GM12878 (cell line): Measurements from ENCODE around the gene MSI2. TPM values are rescaled to one million over a fixed set of nuclear protein-coding genes. Genes with fewer than 3 reads are reported as not detected.

Source experiments
- ATAC-seq: fragments of 200-7000 bp; cut with Tn5 transposase; 3 replicates; pipeline ENCODE4 v1.9.1; 2020; ENCODE audit warnings: mild to moderate bottlenecking, moderate library complexity
- BruUV-seq: library from RNA; stranded (reverse); fragments of 400-500 nt; replicated peaks from 2 replicates; lab custom pipeline; 2021; lab: Mats Ljungman, UMichigan
- CTCF ChIA-PET: fragments of 300-600 bp; sonication (Branson Sonifier 250); formaldehyde crosslinking; extraction: SDS; loops from one replicate; lab custom pipeline; 2021; ENCODE audit warnings: inconsistent platforms; lab: Yijun Ruan, JAX
- POLR2A ChIA-PET: fragments of 350-600 bp; formaldehyde crosslinking; extraction: SDS; loops from one replicate; lab custom pipeline; 2021; ENCODE audit warnings: inconsistent platforms; lab: Charles Lee
- RAD21 ChIA-PET: fragments of 300-600 bp; sonication (Branson Sonifier 250); formaldehyde crosslinking; loops from one replicate; lab custom pipeline; 2023; ENCODE audit warnings: antibody characterized with exemption; ENCODE audit not compliant: unreplicated experiment; lab: Charles Lee
- SMC1A ChIA-PET: fragments of 300-600 bp; sonication (Branson Sonifier 250); formaldehyde crosslinking; loops from one replicate; lab custom pipeline; 2023; ENCODE audit not compliant: unreplicated experiment, uncharacterized antibody; lab: Charles Lee
- DNase-seq: peaks from one replicate; pipeline ENCODE4 v3.0.0-alpha.2; 2011; ENCODE audit warnings: low read depth, low spot score
- FAIRE-seq: peaks from 3 replicates; lab custom pipeline; 2011; peaks lifted over from hg19 to GRCh38; lab: Jason Lieb, UNC
- H2AFZ ChIP-seq: 2 replicates; pipeline ENCODE4 v1.6.0; 2011; ENCODE audit warnings: low read depth, low read length, control low read depth; ENCODE audit not compliant: control insufficient read depth
- H3K27ac ChIP-seq: 2 replicates; pipeline ENCODE4 v1.5.1; 2011; ENCODE audit warnings: control low read depth; ENCODE audit not compliant: control insufficient read depth, insufficient read depth
- H3K27me3 ChIP-seq, 2 experiments: replicated peaks in 1 of 2; 2 replicates each; pipeline versions ENCODE4 v1.6.0 to v1.6.1; 2011; ENCODE audit warnings: low read length in 1 of 2; ENCODE audit not compliant: control insufficient read depth in 2 of 2, insufficient read depth in 2 of 2
- H3K36me3 ChIP-seq, 2 experiments: 2 replicates each; pipeline ENCODE4 v1.5.1; 2011; ENCODE audit warnings: low read length in 1 of 2; ENCODE audit not compliant: control insufficient read depth in 2 of 2, insufficient read depth in 2 of 2
- H3K4me1 ChIP-seq: 2 replicates; pipeline ENCODE4 v1.6.1; 2011; ENCODE audit warnings: mild to moderate bottlenecking, low read length, moderate library complexity, mixed read lengths; ENCODE audit not compliant: control insufficient read depth, insufficient read depth
- H3K4me2 ChIP-seq: 2 replicates; pipeline ENCODE4 v1.6.0; 2011; ENCODE audit warnings: control low read depth; ENCODE audit not compliant: control insufficient read depth, insufficient read depth
- H3K4me3 ChIP-seq: fragments of 200-600 bp; sonication (generic); 2 replicates; pipeline ENCODE4 v1.5.1; 2016
- H3K79me2 ChIP-seq: 2 replicates; pipeline ENCODE4 v1.6.0; 2011; ENCODE audit warnings: low read length; ENCODE audit not compliant: control insufficient read depth, insufficient read depth
- H3K9ac ChIP-seq: 2 replicates; pipeline ENCODE4 v1.8.0; 2011; ENCODE audit warnings: low read length, control low read depth, mixed read lengths; ENCODE audit not compliant: control insufficient read depth, insufficient read depth
- H3K9me3 ChIP-seq: replicated peaks from 3 replicates; pipeline ENCODE4 v1.5.1; 2011; ENCODE audit warnings: mild to moderate bottlenecking, low read length; ENCODE audit not compliant: control insufficient read depth, insufficient read depth
- H4K20me1 ChIP-seq: 2 replicates; pipeline ENCODE4 v1.6.0; 2011; ENCODE audit not compliant: control insufficient read depth, insufficient read depth
- BACH1 ChIP-seq: fragments of 450-650 bp; IDR thresholded peaks from 2 replicates; pipeline ENCODE4 v1.6.1; 2017; ENCODE audit warnings: mild to moderate bottlenecking, borderline replicate concordance
- CHD4 ChIP-seq: fragments of 200-600 bp; sonication (generic); IDR thresholded peaks from 2 replicates; pipeline ENCODE4 v1.6.1; 2016; ENCODE audit warnings: mild to moderate bottlenecking
- FOXM1 ChIP-seq: IDR thresholded peaks from 2 replicates; pipeline ENCODE4 v1.6.1; 2012; ENCODE audit warnings: low read depth, mild to moderate bottlenecking, inconsistent platforms, low read length, moderate library complexity
- JUNB ChIP-seq: IDR thresholded peaks from 2 replicates; pipeline ENCODE4 v1.6.1; 2016; ENCODE audit warnings: antibody characterized with exemption, mild to moderate bottlenecking
- POU2F2 ChIP-seq: IDR thresholded peaks from 3 replicates; pipeline ENCODE4 v1.6.1; 2011; ENCODE audit warnings: low read depth, mild to moderate bottlenecking, low read length, borderline replicate concordance
- SMARCA5 ChIP-seq: fragments of 450-650 bp; IDR thresholded peaks from 2 replicates; pipeline ENCODE4 v1.6.1; 2017; ENCODE audit warnings: mild to moderate bottlenecking
- ZNF207 ChIP-seq: fragments of 450-650 bp; IDR thresholded peaks from 2 replicates; pipeline ENCODE4 v1.6.1; 2014; ENCODE audit warnings: antibody characterized with exemption, mild to moderate bottlenecking, borderline replicate concordance
- WGBS: methylation state at CpG from one replicate; pipeline ENCODE4 v1.1.6; 2016; ENCODE audit warnings: low lambda C conversion rate; ENCODE audit not compliant: insufficient replicate concordance, insufficient coverage; ENCODE audit errors: missing lambda C conversion rate; 5-methylcytosine and 5-hydroxymethylcytosine counted together
- in situ Hi-C: fragments of 300-500 bp; cut with MboI; formaldehyde crosslinking; loops from 9 replicates; pipeline ENCODE4 v1.14.3; 2018; ENCODE audit warnings: mixed read lengths
- intact Hi-C: fragments of 100-400 bp; cut with micrococcal nuclease; formaldehyde crosslinking; loops from one replicate; pipeline ENCODE4 v1.14.2; 2022; ENCODE audit not compliant: unreplicated experiment
- polyA plus RNA-seq, 11 experiments: library from polyadenylated mRNA; depleted of rRNA in 4 of 11; unstranded in 6 of 11; stranded (reverse) in 5 of 11; fragments of >200 nt; fragmentation: Nextera tagmentation in 4 of 11; fragmentation: Illumina TruSeq in 1 of 11; extraction: Ambion mirVana in 4 of 11; extraction: Trizol in 1 of 11; gene quantifications; 1 replicate in 1 of 11; 2 replicates in 10 of 11; pipeline versions ENCODE4 v1.2.1 to v1.2.3, GENCODE V29; 2011 to 2016; ENCODE audit warnings: inconsistent platforms in 2 of 11, missing spikeins in 2 of 11, low read depth in 1 of 11
- total RNA-seq, 4 experiments: library from RNA; depleted of rRNA in 3 of 4; stranded (reverse); fragments of >200 nt in 3 of 4; fragmentation: Illumina TruSeq in 1 of 4; extraction: Trizol in 1 of 4; gene quantifications; 2 replicates each; pipeline versions ENCODE4 v1.2.1 to v1.2.3, GENCODE V29; 2013 to 2021
- TF ChIP-seq, protein P1 (sequence below): fragments of 450-650 bp; IDR thresholded peaks from 2 replicates; pipeline ENCODE4 v1.6.1; 2017; ENCODE audit warnings: mild to moderate bottlenecking
- TF ChIP-seq, protein P2 (sequence below): fragments of 450-650 bp; IDR thresholded peaks from 2 replicates; pipeline ENCODE4 v1.6.1; 2017; ENCODE audit warnings: borderline replicate concordance
- TF ChIP-seq, protein P3 (sequence below): IDR thresholded peaks from 2 replicates; pipeline ENCODE4 v1.6.1; 2011; ENCODE audit warnings: low read depth, low read length, improper control_type of control experiment, borderline replicate concordance
- TF ChIP-seq, protein P4 (sequence below): fragments of 450-650 bp; IDR thresholded peaks from 2 replicates; pipeline ENCODE4 v1.6.1; 2017; ENCODE audit warnings: low read depth, mild to moderate bottlenecking, moderate library complexity
- TF ChIP-seq, protein P5 (sequence below): IDR thresholded peaks from 2 replicates; pipeline ENCODE4 v1.6.1; 2012; ENCODE audit warnings: low read length, inconsistent platforms
- TF ChIP-seq, protein P6 (sequence below): fragments of 450-650 bp; formaldehyde crosslinking; IDR thresholded peaks from 2 replicates; pipeline ENCODE4 v1.4.0; 2022; ENCODE audit warnings: mild to moderate bottlenecking, moderate library complexity

The MSI2 gene
- total and polyA plus RNA-seq, 10 of the 15 experiments (the other 5 are each of a cell fraction or from before 2014, with no cell fraction given): 6.1 to 76.1 (median 42.0) TPM

DNA sequence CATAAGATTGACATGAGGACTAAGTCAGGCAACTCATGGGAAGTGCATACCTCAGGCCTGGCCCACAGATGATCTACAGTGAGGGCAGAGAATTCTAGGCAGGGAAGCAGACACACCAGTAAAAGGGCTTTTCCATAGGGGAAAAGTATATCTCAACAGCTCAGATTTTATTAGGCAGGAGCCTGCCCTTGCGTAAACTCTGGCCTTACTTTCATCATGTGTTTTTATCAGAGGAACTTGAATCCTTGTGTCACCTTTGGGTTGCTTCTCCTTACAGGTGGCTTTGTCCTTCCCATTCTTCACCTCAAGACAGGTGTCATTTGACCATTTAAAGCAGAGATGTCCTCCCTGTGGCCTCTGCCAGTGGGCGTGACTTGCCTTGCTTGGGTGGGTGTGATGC, 138.1 kb downstream of the MSI2 start:
- Histone ChIP-seq H3K79me2 (peaks cover 1% of the 10 kb centered on the region; the same call in 1 of the 2 replicates), H4K20me1 (no peaks in the 10 kb centered on the region), H3K4me2 (no peak overlapping the region), H3K27ac (no peak overlapping the region), H3K9ac (no peak overlapping the region), H3K36me3 (peaks cover 2 to 7% of the 10 kb centered on the region in 2 experiments; a peak in 3 of 4 replicates), H2AFZ (no peak overlapping the region), H3K4me3 (no peak overlapping the region), H3K9me3 (peaks cover 8% of the 10 kb centered on the region), H3K4me1 (no peaks in the 10 kb centered on the region), H3K27me3 (no peaks in the 10 kb centered on the region)
- no peak for FAIRE-seq
- ATAC-seq: no peak
- RAD21 ChIA-PET: no interaction called here
- POLR2A ChIA-PET: interaction anchor here (0.6 kb wide), 1 partner anchor 1065 kb away, joined by 3 read pairs; no protein-coding TSS in a partner anchor
- no TSS peak for BruUV-seq
- SMC1A ChIA-PET: no interaction called here
- WGBS: 100% methylated on average over 2 of the region's 2 CpGs
- in situ Hi-C loops (no loop called here), intact Hi-C loops (no loop called here)
- no peak for DNase-seq
- CTCF ChIA-PET: interaction anchor here (1.4 kb wide), 1 partner anchor 13 kb away, joined by 3 read pairs; no protein-coding TSS in a partner anchor
- TF ChIP-seq FOXM1 (no peak), JUNB (no peak), POU2F2 (no peak), CHD4 (no peak), SMARCA5 (no peak), BACH1 (no peak), ZNF207 (no peak)
- TF ChIP-seq, protein P1, sequence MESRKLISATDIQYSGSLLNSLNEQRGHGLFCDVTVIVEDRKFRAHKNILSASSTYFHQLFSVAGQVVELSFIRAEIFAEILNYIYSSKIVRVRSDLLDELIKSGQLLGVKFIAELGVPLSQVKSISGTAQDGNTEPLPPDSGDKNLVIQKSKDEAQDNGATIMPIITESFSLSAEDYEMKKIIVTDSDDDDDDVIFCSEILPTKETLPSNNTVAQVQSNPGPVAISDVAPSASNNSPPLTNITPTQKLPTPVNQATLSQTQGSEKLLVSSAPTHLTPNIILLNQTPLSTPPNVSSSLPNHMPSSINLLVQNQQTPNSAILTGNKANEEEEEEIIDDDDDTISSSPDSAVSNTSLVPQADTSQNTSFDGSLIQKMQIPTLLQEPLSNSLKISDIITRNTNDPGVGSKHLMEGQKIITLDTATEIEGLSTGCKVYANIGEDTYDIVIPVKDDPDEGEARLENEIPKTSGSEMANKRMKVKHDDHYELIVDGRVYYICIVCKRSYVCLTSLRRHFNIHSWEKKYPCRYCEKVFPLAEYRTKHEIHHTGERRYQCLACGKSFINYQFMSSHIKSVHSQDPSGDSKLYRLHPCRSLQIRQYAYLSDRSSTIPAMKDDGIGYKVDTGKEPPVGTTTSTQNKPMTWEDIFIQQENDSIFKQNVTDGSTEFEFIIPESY: no peak
- TF ChIP-seq, protein P2, sequence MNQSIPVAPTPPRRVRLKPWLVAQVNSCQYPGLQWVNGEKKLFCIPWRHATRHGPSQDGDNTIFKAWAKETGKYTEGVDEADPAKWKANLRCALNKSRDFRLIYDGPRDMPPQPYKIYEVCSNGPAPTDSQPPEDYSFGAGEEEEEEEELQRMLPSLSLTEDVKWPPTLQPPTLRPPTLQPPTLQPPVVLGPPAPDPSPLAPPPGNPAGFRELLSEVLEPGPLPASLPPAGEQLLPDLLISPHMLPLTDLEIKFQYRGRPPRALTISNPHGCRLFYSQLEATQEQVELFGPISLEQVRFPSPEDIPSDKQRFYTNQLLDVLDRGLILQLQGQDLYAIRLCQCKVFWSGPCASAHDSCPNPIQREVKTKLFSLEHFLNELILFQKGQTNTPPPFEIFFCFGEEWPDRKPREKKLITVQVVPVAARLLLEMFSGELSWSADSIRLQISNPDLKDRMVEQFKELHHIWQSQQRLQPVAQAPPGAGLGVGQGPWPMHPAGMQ: no peak
- TF ChIP-seq, protein P3, sequence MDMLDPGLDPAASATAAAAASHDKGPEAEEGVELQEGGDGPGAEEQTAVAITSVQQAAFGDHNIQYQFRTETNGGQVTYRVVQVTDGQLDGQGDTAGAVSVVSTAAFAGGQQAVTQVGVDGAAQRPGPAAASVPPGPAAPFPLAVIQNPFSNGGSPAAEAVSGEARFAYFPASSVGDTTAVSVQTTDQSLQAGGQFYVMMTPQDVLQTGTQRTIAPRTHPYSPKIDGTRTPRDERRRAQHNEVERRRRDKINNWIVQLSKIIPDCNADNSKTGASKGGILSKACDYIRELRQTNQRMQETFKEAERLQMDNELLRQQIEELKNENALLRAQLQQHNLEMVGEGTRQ: no peak
- TF ChIP-seq, protein P4, sequence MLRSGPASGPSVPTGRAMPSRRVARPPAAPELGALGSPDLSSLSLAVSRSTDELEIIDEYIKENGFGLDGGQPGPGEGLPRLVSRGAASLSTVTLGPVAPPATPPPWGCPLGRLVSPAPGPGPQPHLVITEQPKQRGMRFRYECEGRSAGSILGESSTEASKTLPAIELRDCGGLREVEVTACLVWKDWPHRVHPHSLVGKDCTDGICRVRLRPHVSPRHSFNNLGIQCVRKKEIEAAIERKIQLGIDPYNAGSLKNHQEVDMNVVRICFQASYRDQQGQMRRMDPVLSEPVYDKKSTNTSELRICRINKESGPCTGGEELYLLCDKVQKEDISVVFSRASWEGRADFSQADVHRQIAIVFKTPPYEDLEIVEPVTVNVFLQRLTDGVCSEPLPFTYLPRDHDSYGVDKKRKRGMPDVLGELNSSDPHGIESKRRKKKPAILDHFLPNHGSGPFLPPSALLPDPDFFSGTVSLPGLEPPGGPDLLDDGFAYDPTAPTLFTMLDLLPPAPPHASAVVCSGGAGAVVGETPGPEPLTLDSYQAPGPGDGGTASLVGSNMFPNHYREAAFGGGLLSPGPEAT: no peak
- TF ChIP-seq, protein P5, sequence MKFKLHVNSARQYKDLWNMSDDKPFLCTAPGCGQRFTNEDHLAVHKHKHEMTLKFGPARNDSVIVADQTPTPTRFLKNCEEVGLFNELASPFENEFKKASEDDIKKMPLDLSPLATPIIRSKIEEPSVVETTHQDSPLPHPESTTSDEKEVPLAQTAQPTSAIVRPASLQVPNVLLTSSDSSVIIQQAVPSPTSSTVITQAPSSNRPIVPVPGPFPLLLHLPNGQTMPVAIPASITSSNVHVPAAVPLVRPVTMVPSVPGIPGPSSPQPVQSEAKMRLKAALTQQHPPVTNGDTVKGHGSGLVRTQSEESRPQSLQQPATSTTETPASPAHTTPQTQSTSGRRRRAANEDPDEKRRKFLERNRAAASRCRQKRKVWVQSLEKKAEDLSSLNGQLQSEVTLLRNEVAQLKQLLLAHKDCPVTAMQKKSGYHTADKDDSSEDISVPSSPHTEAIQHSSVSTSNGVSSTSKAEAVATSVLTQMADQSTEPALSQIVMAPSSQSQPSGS: no peak
- TF ChIP-seq, protein P6, sequence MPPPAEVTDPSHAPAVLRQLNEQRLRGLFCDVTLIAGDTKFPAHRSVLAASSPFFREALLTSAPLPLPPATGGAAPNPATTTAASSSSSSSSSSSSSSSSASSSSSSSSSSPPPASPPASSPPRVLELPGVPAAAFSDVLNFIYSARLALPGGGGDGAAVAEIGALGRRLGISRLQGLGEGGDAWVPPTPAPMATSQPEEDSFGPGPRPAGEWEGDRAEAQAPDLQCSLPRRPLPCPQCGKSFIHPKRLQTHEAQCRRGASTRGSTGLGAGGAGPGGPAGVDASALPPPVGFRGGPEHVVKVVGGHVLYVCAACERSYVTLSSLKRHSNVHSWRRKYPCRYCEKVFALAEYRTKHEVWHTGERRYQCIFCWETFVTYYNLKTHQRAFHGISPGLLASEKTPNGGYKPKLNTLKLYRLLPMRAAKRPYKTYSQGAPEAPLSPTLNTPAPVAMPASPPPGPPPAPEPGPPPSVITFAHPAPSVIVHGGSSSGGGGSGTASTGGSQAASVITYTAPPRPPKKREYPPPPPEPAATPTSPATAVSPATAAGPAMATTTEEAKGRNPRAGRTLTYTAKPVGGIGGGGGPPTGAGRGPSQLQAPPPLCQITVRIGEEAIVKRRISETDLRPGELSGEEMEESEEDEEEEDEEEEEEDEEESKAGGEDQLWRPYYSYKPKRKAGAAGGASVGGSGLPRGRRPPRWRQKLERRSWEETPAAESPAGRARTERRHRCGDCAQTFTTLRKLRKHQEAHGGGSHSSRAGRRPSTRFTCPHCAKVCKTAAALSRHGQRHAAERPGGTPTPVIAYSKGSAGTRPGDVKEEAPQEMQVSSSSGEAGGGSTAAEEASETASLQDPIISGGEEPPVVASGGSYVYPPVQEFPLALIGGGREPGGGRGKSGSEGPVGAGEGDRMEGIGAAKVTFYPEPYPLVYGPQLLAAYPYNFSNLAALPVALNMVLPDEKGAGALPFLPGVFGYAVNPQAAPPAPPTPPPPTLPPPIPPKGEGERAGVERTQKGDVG: no peak
